Keratinocyte (primary cell): ENCODE measurements around the gene PTPRN2. TPM values are rescaled to one million over a fixed set of nuclear protein-coding genes. Genes with fewer than 3 reads are reported as not detected.
"Not testable (repeated sequence)": the region's sequence is repeated elsewhere in the genome, so short reads cannot be mapped to it uniquely, and the experiment has no call there.

ENCODE experiments used
- DNase-seq: peaks from one replicate; pipeline ENCODE4 v3.0.0-alpha.2; 2011; ENCODE audit warnings: low read depth, missing footprints, low spot score
- FAIRE-seq: peaks from 2 replicates; lab custom pipeline; 2011; peaks lifted over from hg19 to GRCh38; lab: Jason Lieb, UNC
- H2AFZ ChIP-seq: 2 replicates; pipeline ENCODE4 v1.6.0; 2012; ENCODE audit warnings: low read length, control low read depth, inconsistent platforms; ENCODE audit not compliant: control insufficient read depth
- H3K27ac ChIP-seq: 2 replicates; pipeline ENCODE4 v1.5.1; 2011; ENCODE audit warnings: low read length; ENCODE audit not compliant: control insufficient read depth, insufficient read depth
- H3K27me3 ChIP-seq: 3 replicates; pipeline ENCODE4 v1.6.0; 2011; ENCODE audit warnings: low read length; ENCODE audit not compliant: control insufficient read depth, insufficient read depth; ENCODE audit errors: extremely low read depth
- H3K36me3 ChIP-seq, 2 experiments: 2 replicates in 1 of 2; 3 replicates in 1 of 2; pipeline ENCODE4 v1.5.1; 2011; ENCODE audit warnings: low read length in 2 of 2, mild to moderate bottlenecking in 1 of 2; ENCODE audit not compliant: control insufficient read depth in 2 of 2, insufficient read depth in 2 of 2; ENCODE audit errors: extremely low read depth in 1 of 2
- H3K4me1 ChIP-seq: 3 replicates; pipeline ENCODE4 v1.5.1; 2011; ENCODE audit warnings: low read length; ENCODE audit not compliant: control insufficient read depth, insufficient read depth; ENCODE audit errors: extremely low read depth
- H3K4me2 ChIP-seq: 3 replicates; pipeline ENCODE4 v1.6.0; 2011; ENCODE audit warnings: low read depth, low read length; ENCODE audit not compliant: control insufficient read depth, insufficient read depth; ENCODE audit errors: extremely low read depth
- H3K4me3 ChIP-seq, 3 experiments: fragments of 200-600 bp in 1 of 3; sonication (generic) in 1 of 3; 2 replicates in 2 of 3; 3 replicates in 1 of 3; pipeline ENCODE4 v1.5.1; 2011 to 2016; ENCODE audit warnings: low read length in 3 of 3, mild to moderate bottlenecking in 3 of 3, control low read depth in 2 of 3, inconsistent platforms in 1 of 3, low read depth in 1 of 3, mixed read lengths in 1 of 3, mixed run types in 1 of 3, moderate library complexity in 1 of 3; ENCODE audit not compliant: control insufficient read depth in 2 of 3, insufficient read depth in 2 of 3; ENCODE audit errors: extremely low read depth in 1 of 3
- H3K79me2 ChIP-seq: 2 replicates; pipeline ENCODE4 v1.6.0; 2012; ENCODE audit warnings: low read length; ENCODE audit not compliant: control insufficient read depth, insufficient read depth
- H3K9ac ChIP-seq: 3 replicates; pipeline ENCODE4 v1.6.0; 2011; ENCODE audit warnings: low read length; ENCODE audit not compliant: control insufficient read depth, insufficient read depth; ENCODE audit errors: extremely low read depth
- H3K9me1 ChIP-seq: 3 replicates; pipeline ENCODE4 v1.6.0; 2011; ENCODE audit warnings: low read length; ENCODE audit not compliant: control insufficient read depth, insufficient read depth; ENCODE audit errors: extremely low read depth
- H3K9me3 ChIP-seq: 2 replicates; pipeline ENCODE4 v1.5.1; 2012; ENCODE audit warnings: low read depth, low read length; ENCODE audit not compliant: control insufficient read depth
- H4K20me1 ChIP-seq: 3 replicates; pipeline ENCODE4 v1.6.0; 2011; ENCODE audit warnings: low read length; ENCODE audit not compliant: control insufficient read depth, insufficient read depth; ENCODE audit errors: extremely low read depth
- EZH2 ChIP-seq: IDR thresholded peaks from one replicate; pipeline ENCODE4 v1.6.1; 2012; ENCODE audit warnings: inconsistent platforms, mild to moderate bottlenecking, low read length, moderate library complexity
- dilution Hi-C: fragments of 300-500 bp; cut with MboI; formaldehyde crosslinking; loops from one replicate; pipeline ENCODE4 v1.7.0; 2020; ENCODE audit warnings: low sequenced_read_pairs; ENCODE audit not compliant: extremely low pct_ligation_motif_present
- polyA plus RNA-seq, 5 experiments: library from polyadenylated mRNA; depleted of rRNA in 3 of 5; stranded (reverse) in 3 of 5; stranded (forward) in 1 of 5; unstranded in 1 of 5; fragments of >200 nt; gene quantifications; 1 replicate in 1 of 5; 2 replicates in 3 of 5; 3 replicates in 1 of 5; pipeline versions ENCODE4 v1.2.1 to v1.2.3, GENCODE V29; 2011 to 2012; ENCODE audit warnings: missing spikeins in 2 of 5, low read depth in 1 of 5, low replicate concordance in 1 of 5
- TF ChIP-seq, protein P1 (sequence below), 3 experiments: IDR thresholded peaks in 1 of 3; conservative IDR thresholded peaks in 1 of 3; optimal IDR thresholded peaks in 1 of 3; 2 replicates in 2 of 3; 3 replicates in 1 of 3; pipeline versions ENCODE3 to v1.5.1; 2011; ENCODE audit warnings: low read length in 3 of 3, mild to moderate bottlenecking in 3 of 3, moderate library complexity in 2 of 3, control low read depth in 1 of 3, inconsistent platforms in 1 of 3; ENCODE audit not compliant: insufficient read depth in 2 of 3; ENCODE audit errors: extremely low read depth in 1 of 3

Gene PTPRN2
- polyA plus RNA-seq, 1 donor (not counting 4 experiments of a cell fraction or from before 2014, with no cell fraction given) = not detected

- no peak overlapping the region for H3K27ac ChIP-seq
- no peak for FAIRE-seq
These were observed 677.2 kb downstream of the PTPRN2 start for GRCh38 chr7:157910446-157910845.

GRCh38 chr7:157910045-157910444 is 677.6 kb downstream of the PTPRN2 start:
- not testable (repeated sequence) for H3K27me3 ChIP-seq, FAIRE-seq
- H3K9me3 ChIP-seq = peaks cover 12% of the 10 kb centered on the region

More at GRCh38 chr7:157910446-157910845, 677.2 kb downstream of the PTPRN2 start:
- Histone ChIP-seq H2AFZ (no peak overlapping the region), H3K79me2 (no peaks in the 10 kb centered on the region), H3K9me1 (no peaks in the 10 kb centered on the region), H3K27me3 (no peaks in the 10 kb centered on the region), H3K4me1 (no peaks in the 10 kb centered on the region), H3K9ac (no peak overlapping the region), H3K4me2 (no peak overlapping the region), H3K4me3 (no peak overlapping the region), H3K9me3 (peaks cover 12% of the 10 kb centered on the region), H4K20me1 (no peaks in the 10 kb centered on the region), H3K36me3 (no peaks in the 10 kb centered on the region)
- DNase-seq = no peak
- no peak for TF ChIP-seq EZH2
- TF ChIP-seq, protein P1, sequence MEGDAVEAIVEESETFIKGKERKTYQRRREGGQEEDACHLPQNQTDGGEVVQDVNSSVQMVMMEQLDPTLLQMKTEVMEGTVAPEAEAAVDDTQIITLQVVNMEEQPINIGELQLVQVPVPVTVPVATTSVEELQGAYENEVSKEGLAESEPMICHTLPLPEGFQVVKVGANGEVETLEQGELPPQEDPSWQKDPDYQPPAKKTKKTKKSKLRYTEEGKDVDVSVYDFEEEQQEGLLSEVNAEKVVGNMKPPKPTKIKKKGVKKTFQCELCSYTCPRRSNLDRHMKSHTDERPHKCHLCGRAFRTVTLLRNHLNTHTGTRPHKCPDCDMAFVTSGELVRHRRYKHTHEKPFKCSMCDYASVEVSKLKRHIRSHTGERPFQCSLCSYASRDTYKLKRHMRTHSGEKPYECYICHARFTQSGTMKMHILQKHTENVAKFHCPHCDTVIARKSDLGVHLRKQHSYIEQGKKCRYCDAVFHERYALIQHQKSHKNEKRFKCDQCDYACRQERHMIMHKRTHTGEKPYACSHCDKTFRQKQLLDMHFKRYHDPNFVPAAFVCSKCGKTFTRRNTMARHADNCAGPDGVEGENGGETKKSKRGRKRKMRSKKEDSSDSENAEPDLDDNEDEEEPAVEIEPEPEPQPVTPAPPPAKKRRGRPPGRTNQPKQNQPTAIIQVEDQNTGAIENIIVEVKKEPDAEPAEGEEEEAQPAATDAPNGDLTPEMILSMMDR (optimal IDR thresholded peaks at IDR 0.05 in 1 of 3, IDR thresholded peaks at IDR 0.05 in 1 of 3, conservative IDR thresholded peaks at IDR 0.05 in 1 of 3; ENCODE audit: extremely low read depth in 1 of 3, insufficient read depth in 2 of 3, low read length in 3 of 3) = no peak
- dilution Hi-C loops = no loop called here

DNA sequence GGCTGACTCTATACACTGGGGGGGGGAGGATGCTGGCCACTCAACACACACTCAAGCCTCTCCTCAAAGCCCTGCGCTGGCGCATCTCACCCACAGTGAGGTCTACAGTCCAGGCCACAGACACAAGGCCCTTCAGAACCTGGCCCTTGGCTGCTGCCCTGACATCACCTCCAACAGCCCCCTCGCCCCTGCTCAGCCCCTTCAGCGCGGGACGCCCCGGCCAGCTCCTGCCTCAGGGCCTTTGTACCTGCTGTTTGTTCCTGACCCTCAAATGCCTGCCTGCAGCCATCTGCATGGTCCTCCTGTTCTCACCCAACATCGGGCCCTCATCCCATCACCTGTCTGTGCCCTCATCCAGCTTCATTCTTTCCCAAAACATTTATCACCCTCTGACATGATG is 678.3 kb downstream of the PTPRN2 start:
- Histone ChIP-seq H3K36me3 (no peaks in the 10 kb centered on the region), H3K4me2 (no peak overlapping the region), H2AFZ (no peak overlapping the region), H3K9me3 (peaks cover 12% of the 10 kb centered on the region), H3K9me1 (no peaks in the 10 kb centered on the region), H3K27ac (no peak overlapping the region), H3K9ac (no peak overlapping the region), H4K20me1 (no peaks in the 10 kb centered on the region), H3K79me2 (no peaks in the 10 kb centered on the region), H3K4me1 (no peaks in the 10 kb centered on the region), H3K27me3 (no peaks in the 10 kb centered on the region), H3K4me3 (no peak overlapping the region)
- FAIRE-seq (no peak), DNase-seq (no peak)
- no peak for TF ChIP-seq EZH2
- dilution Hi-C loops = no loop called here

More at GRCh38 chr7:157910045-157910444, 677.6 kb downstream of the PTPRN2 start:
- dilution Hi-C loops, H3K4me3 ChIP-seq, H3K4me2 ChIP-seq, H3K9me1 ChIP-seq, H3K36me3 ChIP-seq, H4K20me1 ChIP-seq, H3K27ac ChIP-seq, H3K79me2 ChIP-seq, H2AFZ ChIP-seq, DNase-seq, H3K9ac ChIP-seq, H3K4me1 ChIP-seq: not testable (repeated sequence)
